Stimulated activated memory B cell treated with anti-CD40 and anti-IgM and Interleukin-4, amounts not matched to agents 10 μg/mL and 1 μg/mL and 100 μg/mL, for 72 hours (primary cell): ENCODE results near the gene SSC5D.

Experiments
- ATAC-seq: fragments of 150-1000 bp; cut with Tn5 transposase; 2 replicates; pipeline ENCODE4 v1.10.0; 2021
- H3K27ac Mint-ChIP-seq: one replicate; pipeline ENCODE4 v1.8.0; 2022; ENCODE audit warnings: mild to moderate bottlenecking, mixed read lengths
- H3K27me3 Mint-ChIP-seq: one replicate; pipeline ENCODE4 v1.8.0; 2022; ENCODE audit warnings: mixed read lengths
- H3K36me3 Mint-ChIP-seq: one replicate; pipeline ENCODE4 v1.8.0; 2022; ENCODE audit warnings: mixed read lengths
- H3K4me1 Mint-ChIP-seq: one replicate; pipeline ENCODE4 v1.8.0; 2022; ENCODE audit warnings: mixed read lengths
- H3K4me3 Mint-ChIP-seq: one replicate; pipeline ENCODE4 v1.8.0; 2022; ENCODE audit warnings: mild to moderate bottlenecking, moderate library complexity, mixed read lengths
- H3K9me3 Mint-ChIP-seq: one replicate; pipeline ENCODE4 v1.8.0; 2022; ENCODE audit warnings: mixed read lengths

The SSC5D gene

DNA sequence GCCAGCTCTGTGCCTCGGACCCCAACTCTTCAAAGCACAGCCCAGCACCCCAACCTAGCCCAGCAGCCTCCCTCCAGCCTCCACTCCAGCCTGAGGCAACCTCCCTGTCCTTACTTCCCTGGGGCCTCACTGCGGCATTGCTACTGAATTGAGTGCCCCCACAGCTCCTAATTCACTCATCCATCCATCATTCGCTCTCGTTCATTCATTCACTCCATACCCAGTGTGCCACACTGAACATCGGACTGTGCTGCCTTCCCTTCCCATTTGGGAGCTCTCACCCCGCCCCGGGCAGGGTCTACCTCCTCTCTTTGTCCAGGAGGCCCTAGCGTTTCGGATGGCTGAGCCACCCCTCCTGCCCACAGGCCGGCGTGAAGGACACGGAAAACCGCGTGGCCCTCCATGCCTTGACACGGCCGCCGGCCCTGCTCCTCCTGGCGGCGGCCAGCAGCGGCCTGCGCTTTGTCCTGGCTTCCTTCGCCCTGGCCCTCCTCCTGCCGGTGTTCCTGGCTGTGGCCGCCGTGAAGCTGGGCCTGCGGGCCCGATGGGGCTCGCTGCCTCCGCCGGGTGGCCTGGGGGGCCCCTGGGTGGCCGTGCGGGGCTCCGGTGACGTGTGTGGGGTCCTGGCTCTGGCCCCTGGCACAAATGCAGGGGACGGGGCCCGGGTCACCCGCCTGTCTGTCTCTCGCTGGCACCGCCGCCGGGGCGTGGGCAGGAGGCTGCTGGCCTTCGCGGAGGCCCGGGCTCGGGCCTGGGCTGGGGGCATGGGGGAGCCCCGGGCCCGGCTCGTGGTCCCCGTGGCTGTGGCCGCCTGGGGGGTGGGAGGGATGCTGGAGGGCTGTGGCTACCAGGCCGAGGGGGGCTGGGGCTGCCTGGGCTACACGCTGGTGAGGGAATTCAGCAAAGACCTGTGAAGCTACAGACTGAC lies 1.9 kb upstream of the SSC5D start:
- peak overlapping the region; percentile 74 for H3K27ac Mint-ChIP-seq
- peak; percentile 4 for ATAC-seq
- no peaks in the 10 kb centered on the region for H3K9me3 Mint-ChIP-seq
- no peaks in the 10 kb centered on the region for H3K36me3 Mint-ChIP-seq
- peak overlapping the region; percentile 78 for H3K4me3 Mint-ChIP-seq
- H3K27me3 Mint-ChIP-seq, result peaks cover 23% of the 10 kb centered on the region
- H3K4me1 Mint-ChIP-seq, result peaks cover 31% of the 10 kb centered on the region

DNA sequence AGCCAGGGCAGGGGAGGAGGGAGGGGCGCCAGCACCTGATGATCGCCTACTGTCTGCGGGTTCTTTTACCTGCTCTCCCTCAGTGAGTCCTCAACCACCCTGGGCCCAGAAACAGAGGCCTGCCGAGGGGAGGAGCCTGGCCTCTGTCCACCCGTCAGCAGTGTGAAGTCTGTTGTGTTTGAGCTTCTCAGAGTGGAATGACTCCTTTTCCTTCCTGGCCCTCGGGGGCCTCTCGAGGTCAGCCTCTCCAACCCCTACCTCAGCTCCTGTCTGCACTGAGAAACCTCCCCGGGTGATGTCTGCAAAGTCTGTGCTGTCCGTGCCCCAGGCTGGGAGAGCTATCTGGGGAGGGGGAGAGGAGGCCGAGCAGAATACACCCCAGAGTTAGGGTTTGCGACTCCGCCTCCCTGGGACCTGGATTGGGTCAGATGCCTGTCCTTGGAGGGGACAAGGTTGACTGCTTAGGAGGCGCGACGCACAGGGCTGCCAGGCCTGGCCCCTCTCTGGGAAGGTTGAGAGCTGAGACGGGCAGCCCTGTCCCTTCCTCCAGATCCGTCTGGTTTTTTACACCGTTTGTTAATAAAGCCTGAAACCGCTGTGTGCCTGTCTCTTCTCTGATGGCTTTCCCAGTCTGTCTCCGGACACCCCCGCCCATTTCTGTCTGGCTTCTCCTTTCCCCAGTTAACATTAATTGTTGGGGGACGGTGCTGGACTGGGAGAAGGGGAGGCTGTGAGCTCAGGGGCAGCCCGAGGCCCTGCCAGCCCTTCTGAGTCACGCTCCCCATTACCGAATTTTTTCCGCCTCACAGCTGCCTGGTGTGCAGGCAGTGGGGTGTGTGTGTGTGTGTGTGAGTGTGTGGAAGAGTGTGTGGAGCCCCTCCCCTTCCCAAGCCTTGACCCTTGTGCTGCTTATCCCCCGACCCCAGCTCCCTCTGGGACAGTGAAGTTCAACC lies 989 bp upstream of the SSC5D start:
- peaks cover 31% of the 10 kb centered on the region for H3K4me1 Mint-ChIP-seq
- H3K36me3 Mint-ChIP-seq, result no peaks in the 10 kb centered on the region
- peak; percentile 5 for ATAC-seq
- H3K27me3 Mint-ChIP-seq, result peaks cover 32% of the 10 kb centered on the region
- H3K27ac Mint-ChIP-seq, result peak overlapping the region; percentile 57
- H3K4me3 Mint-ChIP-seq, result peak overlapping the region; percentile 34
- no peaks in the 10 kb centered on the region for H3K9me3 Mint-ChIP-seq

DNA sequence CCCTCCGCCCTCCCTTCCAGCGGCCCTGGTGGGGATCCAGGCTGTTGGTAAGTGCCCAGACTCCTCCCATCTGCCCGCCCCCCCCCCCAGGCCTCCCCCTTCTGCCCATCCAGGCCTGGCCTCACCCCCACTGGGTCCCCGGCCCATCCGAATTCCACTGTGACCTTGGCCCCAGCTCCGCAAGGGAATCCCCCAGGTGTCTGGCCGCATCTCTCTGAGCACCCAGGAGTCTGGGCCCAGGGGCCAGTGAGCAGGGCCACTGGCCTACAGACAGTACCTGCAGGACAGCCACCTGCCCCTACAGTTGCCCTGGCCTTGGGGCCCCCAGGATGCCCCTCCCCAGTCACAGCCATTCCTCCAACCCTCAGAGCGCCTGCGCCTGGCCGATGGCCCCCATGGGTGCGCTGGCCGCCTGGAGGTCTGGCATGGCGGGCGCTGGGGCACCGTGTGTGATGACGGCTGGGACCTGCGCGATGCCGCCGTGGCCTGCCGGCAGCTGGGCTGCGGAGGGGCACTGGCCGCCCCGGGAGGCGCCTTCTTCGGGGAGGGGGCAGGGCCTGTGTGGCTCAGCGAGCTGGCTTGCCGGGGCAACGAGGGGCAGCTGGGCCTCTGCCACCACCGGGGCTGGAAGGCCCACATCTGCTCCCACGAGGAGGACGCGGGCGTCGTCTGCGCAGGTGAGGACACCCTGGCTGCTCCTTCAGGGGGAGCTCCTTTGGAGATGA lies 912 bp downstream of the SSC5D start:
- Mint-ChIP-seq H3K27me3 (peaks cover 48% of the 10 kb centered on the region), H3K27ac (no peak overlapping the region), H3K36me3 (no peaks in the 10 kb centered on the region), H3K4me3 (no peak overlapping the region), H3K4me1 (peaks cover 33% of the 10 kb centered on the region), H3K9me3 (no peaks in the 10 kb centered on the region)
- ATAC-seq, result no peak

DNA sequence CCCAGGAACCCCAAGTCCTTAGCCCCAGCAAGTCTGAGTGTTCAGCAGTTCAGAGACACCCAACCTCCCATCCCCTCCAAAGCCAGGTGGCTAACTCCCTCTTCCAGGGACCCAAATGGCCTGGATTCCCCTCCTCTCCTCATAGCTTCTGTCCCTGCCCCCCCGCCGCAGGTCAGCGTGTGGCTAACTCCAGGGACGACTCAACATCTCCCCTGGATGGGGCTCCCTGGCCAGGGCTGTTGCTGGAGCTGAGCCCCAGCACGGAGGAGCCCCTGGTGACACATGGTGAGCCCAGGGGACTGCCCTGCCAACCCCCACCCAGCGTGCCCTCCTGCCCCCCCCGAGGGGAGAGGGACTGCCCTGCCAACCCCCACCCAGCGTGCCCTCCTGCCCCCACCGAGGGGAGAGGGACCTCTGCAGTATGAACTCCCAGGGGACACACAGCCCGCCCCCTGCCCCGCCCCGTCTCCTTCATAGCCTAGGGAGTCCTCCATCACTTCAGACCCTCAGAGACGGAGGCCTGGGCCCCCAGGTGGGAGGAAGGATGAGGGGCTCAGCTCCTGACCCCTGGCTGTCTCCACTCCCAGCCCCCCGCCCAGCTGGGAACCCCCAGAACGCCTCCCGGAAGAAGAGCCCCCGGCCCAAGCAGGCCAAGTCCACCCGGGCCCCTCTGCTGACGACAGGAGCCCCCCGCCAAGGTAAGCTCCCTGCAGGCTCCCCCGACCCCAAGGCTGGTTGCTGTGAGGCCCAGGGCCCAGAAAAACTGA lies 1.7 kb downstream of the SSC5D start:
- no peaks in the 10 kb centered on the region for H3K9me3 Mint-ChIP-seq
- ATAC-seq, result no peak
- peaks cover 36% of the 10 kb centered on the region for H3K4me1 Mint-ChIP-seq
- H3K4me3 Mint-ChIP-seq, result no peak overlapping the region
- H3K27ac Mint-ChIP-seq, result no peak overlapping the region
- no peaks in the 10 kb centered on the region for H3K36me3 Mint-ChIP-seq
- H3K27me3 Mint-ChIP-seq, result peaks cover 55% of the 10 kb centered on the region

DNA sequence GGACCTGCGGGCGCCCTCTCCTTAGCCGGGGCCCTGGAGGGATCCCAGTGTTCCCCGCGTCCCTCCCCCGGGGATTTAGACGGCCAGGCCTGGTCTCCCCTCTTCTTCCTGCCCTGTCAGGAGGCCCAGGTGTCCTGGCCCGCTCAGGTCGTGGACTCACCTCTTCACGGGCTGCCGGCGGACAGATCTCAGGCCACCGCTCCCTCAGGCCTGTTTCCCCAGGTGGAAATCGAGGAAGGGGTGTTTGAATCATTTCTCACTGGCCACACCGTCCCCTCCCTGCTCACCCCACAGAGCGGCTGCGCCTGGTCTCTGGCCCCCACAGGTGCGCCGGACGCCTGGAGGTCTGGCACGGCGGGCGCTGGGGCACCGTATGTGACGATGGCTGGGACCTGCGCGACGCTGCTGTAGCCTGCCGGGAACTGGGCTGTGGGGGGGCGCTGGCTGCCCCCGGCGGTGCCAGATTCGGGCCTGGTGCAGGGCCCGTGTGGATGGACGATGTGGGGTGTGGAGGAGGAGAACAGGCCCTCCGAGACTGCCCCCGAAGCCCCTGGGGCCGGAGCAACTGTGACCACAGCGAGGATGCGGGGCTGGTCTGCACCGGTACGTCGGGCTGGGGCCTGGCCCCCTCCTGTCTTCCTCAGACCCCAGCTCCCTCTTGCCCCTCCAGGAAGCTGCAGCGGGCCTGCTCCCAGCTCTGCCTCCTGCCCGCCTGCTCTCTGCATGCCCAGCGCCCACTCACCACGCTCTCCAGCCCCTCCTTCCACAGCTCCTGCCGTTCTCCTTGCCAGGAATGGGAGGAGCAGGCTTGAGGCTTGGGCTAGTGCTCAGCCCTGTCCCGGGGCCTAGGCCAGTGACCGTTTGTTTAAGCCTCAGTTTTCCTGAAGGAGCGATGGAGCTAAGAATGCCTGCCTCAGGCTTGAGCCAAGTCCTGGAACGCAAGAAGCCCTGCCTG lies 2.5 kb downstream of the SSC5D start:
- Mint-ChIP-seq H3K27me3 (peaks cover 57% of the 10 kb centered on the region), H3K27ac (no peak overlapping the region), H3K9me3 (no peaks in the 10 kb centered on the region), H3K4me3 (no peak overlapping the region), H3K4me1 (peaks cover 30% of the 10 kb centered on the region), H3K36me3 (no peaks in the 10 kb centered on the region)
- ATAC-seq, result no peak

DNA sequence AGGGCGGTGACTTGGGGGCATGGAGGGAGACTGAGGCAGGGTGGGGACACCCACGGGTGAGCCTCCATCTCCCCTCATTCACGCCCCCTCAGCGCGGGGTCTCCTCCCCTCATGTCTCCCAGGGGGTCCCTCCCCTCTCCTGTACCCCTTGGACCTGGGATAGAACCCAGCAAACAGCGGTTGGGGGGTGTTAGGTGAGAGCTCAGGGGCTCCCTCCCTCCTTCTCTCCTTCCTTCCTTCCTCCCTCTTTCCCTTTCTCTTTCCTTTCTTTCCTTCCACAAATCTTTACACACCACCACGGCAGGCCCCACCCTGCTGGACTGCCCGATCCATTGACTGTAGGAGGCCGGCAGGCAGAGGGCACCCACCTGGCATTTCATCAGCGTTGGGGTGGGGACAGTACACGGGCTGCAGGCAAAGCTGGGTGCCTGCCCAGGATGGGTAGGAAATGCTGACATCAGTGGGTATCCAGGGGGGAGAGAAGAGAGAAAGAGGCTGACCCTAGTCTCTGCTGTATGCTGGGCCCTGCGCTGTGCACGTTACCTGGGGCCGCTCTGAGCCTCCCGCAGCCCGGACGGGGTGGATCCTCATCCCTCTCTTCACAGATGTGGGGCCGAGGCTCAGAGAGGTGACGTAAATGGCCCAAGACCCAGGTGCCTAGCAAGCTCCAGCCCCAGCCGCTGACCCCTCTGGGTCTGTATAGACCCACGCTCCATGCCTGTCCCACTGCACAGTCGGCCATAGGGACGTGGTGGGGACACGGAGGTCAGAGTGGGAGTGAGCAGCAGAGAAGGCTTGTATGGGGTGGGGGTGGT lies 3.5 kb downstream of the SSC5D start:
- H3K27ac Mint-ChIP-seq, result no peak overlapping the region
- peaks cover 23% of the 10 kb centered on the region for H3K4me1 Mint-ChIP-seq
- no peak overlapping the region for H3K4me3 Mint-ChIP-seq
- peaks cover 57% of the 10 kb centered on the region for H3K27me3 Mint-ChIP-seq
- no peaks in the 10 kb centered on the region for H3K9me3 Mint-ChIP-seq
- no peaks in the 10 kb centered on the region for H3K36me3 Mint-ChIP-seq
- no peak for ATAC-seq

DNA sequence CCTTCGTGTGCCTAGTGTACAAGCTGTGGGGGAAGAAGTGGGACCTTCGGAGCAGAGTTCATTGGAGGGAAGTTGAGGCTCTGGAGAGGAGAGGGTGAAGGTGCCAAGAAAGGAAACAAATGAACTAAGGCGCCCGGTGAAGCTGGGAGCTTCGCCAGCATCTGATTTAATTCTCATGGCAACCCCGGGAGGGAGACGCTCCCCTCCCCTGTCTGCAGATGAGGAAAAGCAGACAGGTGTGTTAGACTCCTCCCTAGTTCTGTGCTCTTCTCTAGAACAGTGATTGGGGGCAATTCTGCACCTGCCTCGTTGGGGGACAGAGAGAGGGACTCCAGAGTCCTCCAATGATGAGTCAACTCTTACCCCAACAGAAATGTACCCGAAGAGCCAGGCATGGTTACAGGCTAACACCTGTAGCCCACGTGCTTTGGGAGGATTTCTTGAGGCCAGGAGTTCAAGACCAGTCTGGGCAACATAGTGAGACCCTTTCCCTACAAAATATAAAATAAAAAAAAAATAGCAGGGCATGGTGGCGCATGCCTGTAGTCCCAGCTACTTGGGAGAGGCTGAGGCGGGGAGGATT lies 4.2 kb downstream of the SSC5D start:
- Mint-ChIP-seq H3K36me3 (no peaks in the 10 kb centered on the region), H3K27me3 (peaks cover 57% of the 10 kb centered on the region), H3K9me3 (no peaks in the 10 kb centered on the region), H3K4me3 (no peak overlapping the region), H3K27ac (no peak overlapping the region), H3K4me1 (peaks cover 19% of the 10 kb centered on the region)
- ATAC-seq, result no peak

DNA sequence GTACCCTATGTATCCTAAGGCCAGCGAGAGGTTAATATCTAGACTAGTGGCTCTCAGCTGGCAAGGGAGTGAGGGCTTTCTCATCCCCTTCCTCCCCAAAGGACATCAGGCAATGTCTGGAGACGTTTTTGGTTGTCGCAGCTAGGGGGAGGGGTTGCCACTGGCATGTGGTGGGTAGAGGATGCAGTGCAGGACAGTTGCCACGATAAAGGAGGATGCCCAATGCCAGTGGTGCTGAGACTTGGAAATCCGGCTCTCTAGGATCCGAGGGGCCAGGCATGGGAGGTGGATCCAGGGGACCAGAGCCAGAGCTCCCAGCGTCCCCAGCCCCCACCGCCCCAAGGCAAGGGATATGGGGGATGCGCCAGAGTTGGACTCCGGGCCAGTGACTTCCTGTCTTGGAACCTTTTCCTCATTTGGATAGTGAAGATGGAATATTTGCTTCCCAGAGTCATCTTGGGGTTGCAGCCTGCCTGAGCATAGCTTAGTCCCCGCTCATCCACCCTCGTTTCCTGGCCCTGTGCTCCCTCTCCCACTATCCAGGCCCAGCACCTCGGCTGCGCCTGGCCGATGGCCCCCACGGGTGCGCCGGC lies 4.9 kb downstream of the SSC5D start:
- Mint-ChIP-seq H3K4me3 (no peak overlapping the region), H3K9me3 (no peaks in the 10 kb centered on the region), H3K27me3 (peaks cover 55% of the 10 kb centered on the region), H3K4me1 (peaks cover 14% of the 10 kb centered on the region), H3K27ac (no peak overlapping the region), H3K36me3 (no peaks in the 10 kb centered on the region)
- ATAC-seq, result no peak

DNA sequence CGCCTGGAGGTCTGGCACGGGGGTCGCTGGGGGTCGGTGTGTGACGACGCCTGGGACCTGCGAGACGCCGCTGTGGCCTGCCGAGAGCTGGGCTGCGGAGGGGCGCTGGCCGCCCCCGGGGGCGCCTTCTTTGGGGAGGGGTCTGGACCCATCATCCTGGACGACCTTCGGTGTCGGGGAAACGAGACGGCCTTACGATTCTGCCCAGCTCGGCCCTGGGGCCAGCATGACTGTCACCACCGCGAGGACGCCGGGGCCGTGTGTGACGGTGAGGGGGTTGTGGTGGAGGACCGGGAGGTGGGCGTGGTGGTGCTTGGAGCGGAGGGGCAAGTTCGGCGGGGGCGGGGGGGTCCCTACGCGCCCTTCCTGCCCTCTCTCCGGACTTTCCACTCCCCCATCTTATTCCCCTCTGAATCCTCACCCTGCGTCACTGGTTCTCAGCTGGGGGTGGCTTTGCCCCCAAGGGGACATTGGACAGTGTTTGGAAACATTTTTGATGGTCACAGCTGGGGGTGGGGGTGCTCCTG lies 5.5 kb downstream of the SSC5D start:
- Mint-ChIP-seq H3K36me3 (no peaks in the 10 kb centered on the region), H3K27me3 (peaks cover 50% of the 10 kb centered on the region), H3K27ac (no peak overlapping the region), H3K4me1 (peaks cover 9% of the 10 kb centered on the region), H3K4me3 (no peak overlapping the region), H3K9me3 (no peaks in the 10 kb centered on the region)
- ATAC-seq, result no peak

DNA sequence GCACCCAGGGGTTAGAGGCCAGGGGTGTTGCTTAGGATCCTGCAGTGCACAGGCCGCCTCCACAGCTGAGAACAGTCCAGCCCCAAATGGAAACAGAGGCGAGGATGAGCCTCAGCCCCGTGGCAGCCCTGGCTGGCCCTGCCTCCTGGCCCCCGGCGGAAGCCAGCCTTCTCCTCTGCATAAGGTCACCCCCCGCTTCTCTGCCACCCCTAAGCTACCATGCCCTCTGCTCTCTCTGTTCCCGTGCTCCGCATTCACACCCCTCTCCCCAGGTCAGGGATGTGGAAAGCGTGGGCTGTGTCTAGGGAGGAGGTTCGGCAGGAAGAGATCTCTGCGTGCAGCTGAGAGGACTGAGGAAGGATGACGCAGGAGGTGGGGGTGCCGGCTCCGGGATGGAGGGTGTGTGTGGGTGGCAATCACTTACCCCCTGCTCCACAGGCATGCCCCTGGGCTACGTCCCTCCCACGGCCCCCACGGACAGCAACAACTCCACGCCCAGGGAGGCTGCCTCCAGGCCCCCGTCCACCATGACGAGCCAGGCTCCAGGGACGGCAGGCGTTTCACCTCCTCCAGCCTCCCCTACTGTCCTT lies 6.0 kb downstream of the SSC5D start:
- no peaks in the 10 kb centered on the region for H3K36me3 Mint-ChIP-seq
- H3K27ac Mint-ChIP-seq, result no peak overlapping the region
- no peaks in the 10 kb centered on the region for H3K9me3 Mint-ChIP-seq
- peaks cover 46% of the 10 kb centered on the region for H3K27me3 Mint-ChIP-seq
- H3K4me1 Mint-ChIP-seq, result peaks cover 9% of the 10 kb centered on the region
- peak; percentile 28 for ATAC-seq
- H3K4me3 Mint-ChIP-seq, result peak overlapping the region; percentile 42

DNA sequence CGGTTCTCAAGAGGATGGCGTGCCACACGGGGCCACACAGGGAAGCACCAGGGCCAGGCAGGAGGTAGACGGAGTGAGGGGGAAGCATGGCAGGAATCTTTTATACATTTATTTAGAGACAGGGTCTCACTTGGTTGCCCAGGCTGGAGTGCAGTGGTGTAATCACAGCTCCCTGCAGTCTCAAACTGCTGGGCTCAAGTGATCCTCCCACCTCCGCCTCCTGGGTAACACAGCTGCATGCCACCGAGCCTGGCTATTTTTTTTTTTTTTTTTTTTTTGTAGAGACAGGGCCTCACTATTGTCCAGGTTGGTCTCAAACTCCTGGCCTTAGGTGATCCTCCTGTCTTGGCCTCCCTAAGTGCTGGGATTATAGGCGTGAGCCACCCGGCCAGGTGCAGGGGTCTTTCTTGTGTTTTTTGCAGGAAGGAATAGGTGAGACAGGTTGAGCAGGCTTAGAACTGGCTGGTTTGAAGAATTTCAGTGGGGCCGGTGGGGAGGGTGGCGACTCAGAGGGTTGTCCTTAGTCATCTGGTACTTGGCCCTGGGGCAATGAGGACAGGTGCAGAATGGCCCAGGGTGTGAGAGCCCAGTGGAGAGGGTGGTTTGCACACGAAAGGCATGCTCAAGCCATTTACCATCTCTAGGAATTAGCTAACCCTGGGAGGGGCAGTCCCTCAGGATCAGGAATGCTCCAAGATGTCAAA lies 7.6 kb downstream of the SSC5D start:
- Mint-ChIP-seq H3K27ac (no peak overlapping the region), H3K4me3 (no peak overlapping the region), H3K36me3 (no peaks in the 10 kb centered on the region), H3K27me3 (peaks cover 38% of the 10 kb centered on the region), H3K4me1 (peaks cover 9% of the 10 kb centered on the region), H3K9me3 (no peaks in the 10 kb centered on the region)
- no peak for ATAC-seq
